PC-9 (cell line): ENCODE data around the gene HSPA1A. TPM values are rescaled to one million over a fixed set of nuclear protein-coding genes. Genes with fewer than 3 reads are reported as not detected.
A peak's percentile ranks its signal among the peaks of the same experiment; 100 is the strongest.
"Not testable (repeated sequence)": the region's sequence is repeated elsewhere in the genome, so short reads cannot be mapped to it uniquely, and the experiment has no call there.

Experiments used
- BruUV-seq: library from RNA; stranded (reverse); fragments of 400-500 nt; replicated peaks from 2 replicates; lab custom pipeline; 2021; lab: Mats Ljungman, UMichigan
- CTCF ChIA-PET: fragments of 300-600 bp; sonication (Branson Sonifier 250); formaldehyde crosslinking; loops from one replicate; lab custom pipeline; 2022; ENCODE audit warnings: antibody characterized with exemption; lab: Charles Lee
- POLR2A ChIA-PET: fragments of 300-600 bp; sonication (Branson Sonifier 250); formaldehyde crosslinking; loops from one replicate; lab custom pipeline; 2022; ENCODE audit warnings: antibody characterized with exemption; ENCODE audit not compliant: unreplicated experiment; lab: Charles Lee
- DNase-seq, 2 experiments: peaks; one replicate each; pipeline versions ENCODE4 v3.0.0 to v3.0.0-alpha.2; 2015 to 2022; ENCODE audit warnings: mixed read lengths in 1 of 2
- H2AFZ ChIP-seq: fragments of 200-600 bp; sonication (generic); 2 replicates; pipeline ENCODE4 v1.8.1; 2017; ENCODE audit warnings: antibody characterized with exemption
- H3F3A ChIP-seq: fragments of 200-600 bp; sonication (generic); 2 replicates; pipeline ENCODE4 v1.8.1; 2017; ENCODE audit warnings: antibody characterized with exemption, mild to moderate bottlenecking, low read depth; ENCODE audit not compliant: insufficient read depth
- H3K27ac ChIP-seq: fragments of 200-600 bp; sonication (generic); 2 replicates; pipeline ENCODE4 v1.6.1; 2016; ENCODE audit warnings: mixed run types
- H3K27me3 ChIP-seq: fragments of 200-600 bp; sonication (generic); 2 replicates; pipeline ENCODE4 v1.6.1; 2016; ENCODE audit warnings: low read depth, mixed run types; ENCODE audit not compliant: insufficient read depth
- H3K36me3 ChIP-seq: fragments of 200-600 bp; sonication (generic); 2 replicates; pipeline ENCODE4 v1.6.1; 2016; ENCODE audit warnings: low read depth, mixed run types
- H3K4me1 ChIP-seq: fragments of 200-600 bp; sonication (generic); replicated peaks from 2 replicates; pipeline ENCODE4 v1.6.1; 2016; ENCODE audit warnings: mixed run types; ENCODE audit not compliant: insufficient read depth
- H3K4me2 ChIP-seq: fragments of 200-600 bp; sonication (generic); 2 replicates; pipeline ENCODE4 v1.6.1; 2017; ENCODE audit warnings: mixed run types
- H3K4me3 ChIP-seq: fragments of 200-600 bp; sonication (generic); 2 replicates; pipeline ENCODE4 v1.6.1; 2016; ENCODE audit warnings: mixed run types
- H3K79me2 ChIP-seq: fragments of 200-600 bp; sonication (generic); 2 replicates; pipeline ENCODE4 v1.6.1; 2017; ENCODE audit warnings: low read depth, mixed run types
- H3K9me2 ChIP-seq: fragments of 200-600 bp; sonication (generic); 2 replicates; pipeline ENCODE4 v1.8.1; 2017; ENCODE audit warnings: mild to moderate bottlenecking; ENCODE audit not compliant: insufficient read depth
- H3K9me3 ChIP-seq: fragments of 200-600 bp; sonication (generic); 2 replicates; pipeline ENCODE4 v1.8.1; 2016; ENCODE audit warnings: low read depth; ENCODE audit not compliant: insufficient read depth
- H4K20me1 ChIP-seq: fragments of 200-600 bp; sonication (generic); 2 replicates; pipeline ENCODE4 v1.8.1; 2017; ENCODE audit not compliant: insufficient read depth
- EZH2 ChIP-seq: fragments of 200-600 bp; sonication (generic); IDR thresholded peaks from 2 replicates; pipeline ENCODE4 v1.8.0; 2017; ENCODE audit warnings: antibody characterized with exemption, low read depth
- intact Hi-C: fragments of 100-400 bp; cut with micrococcal nuclease; formaldehyde crosslinking; loops from one replicate; pipeline ENCODE4 v1.10.0; 2022; ENCODE audit not compliant: unreplicated experiment
- total RNA-seq: library from RNA; stranded (reverse); gene quantifications from 2 replicates; pipeline ENCODE4 v1.2.3, GENCODE V29; 2021
- TF ChIP-seq, protein P1 (sequence below): fragments of 200-600 bp; sonication (generic); conservative IDR thresholded peaks from 2 replicates; pipeline ENCODE4 v1.6.1; 2017; ENCODE audit warnings: mixed run types, antibody characterized with exemption, mild to moderate bottlenecking, moderate library complexity

Gene HSPA1A
- total RNA-seq, 1 experiment from 2014 or later, result 385 TPM

DNA sequence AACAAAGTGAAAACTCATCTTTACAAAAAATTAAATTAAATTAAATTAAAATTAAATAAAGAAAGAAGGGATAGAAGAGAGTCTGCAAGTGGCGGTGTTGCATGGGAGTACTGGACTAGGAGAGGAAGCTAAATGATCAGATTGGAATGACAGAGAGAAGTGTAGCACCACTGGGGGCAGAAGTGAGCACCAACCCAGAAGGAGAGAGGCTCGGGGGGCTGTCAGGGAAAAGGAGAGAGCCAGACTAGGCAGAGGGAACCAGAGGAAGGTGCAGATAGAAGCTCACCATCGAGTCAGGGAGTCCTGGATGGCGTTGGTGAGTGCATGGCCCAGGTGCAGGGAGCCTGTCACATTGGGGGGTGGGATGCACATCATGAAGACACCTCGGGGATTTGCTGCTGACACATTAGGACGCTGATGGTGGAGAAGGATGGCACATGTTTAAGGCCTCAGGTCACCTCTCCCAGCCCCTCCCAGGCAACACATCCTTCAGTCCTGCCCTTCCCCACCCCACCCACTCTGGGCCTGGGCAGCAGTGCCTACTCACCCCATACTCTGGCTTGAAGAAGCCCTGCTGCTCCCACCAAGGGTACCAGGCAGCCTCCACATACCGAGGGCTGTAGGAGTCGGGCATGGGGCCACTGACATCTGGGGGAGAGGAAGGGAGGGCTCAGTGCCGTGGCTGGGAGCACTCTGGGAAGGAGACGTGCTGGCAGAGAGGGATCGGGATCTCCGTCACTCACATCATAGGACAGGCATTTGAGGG lies 23.8 kb upstream of the HSPA1A start:
- DNase-seq, result no peak
- peaks cover 15% of the 10 kb centered on the region for H3K36me3 ChIP-seq
- POLR2A ChIA-PET, result interaction anchor here (0.6 kb wide), 2 partner anchors 14 to 995 kb away, joined by 3 to 6 read pairs; partner anchors contain the start of gene VWA7
- no peaks in the 10 kb centered on the region for H3K27me3 ChIP-seq
- no peaks in the 10 kb centered on the region for H3K9me3 ChIP-seq
- no peak overlapping the region for H3K27ac ChIP-seq
- no peaks in the 10 kb centered on the region; the same call in 1 of the 2 replicates for H4K20me1 ChIP-seq
- TF ChIP-seq, protein P1, sequence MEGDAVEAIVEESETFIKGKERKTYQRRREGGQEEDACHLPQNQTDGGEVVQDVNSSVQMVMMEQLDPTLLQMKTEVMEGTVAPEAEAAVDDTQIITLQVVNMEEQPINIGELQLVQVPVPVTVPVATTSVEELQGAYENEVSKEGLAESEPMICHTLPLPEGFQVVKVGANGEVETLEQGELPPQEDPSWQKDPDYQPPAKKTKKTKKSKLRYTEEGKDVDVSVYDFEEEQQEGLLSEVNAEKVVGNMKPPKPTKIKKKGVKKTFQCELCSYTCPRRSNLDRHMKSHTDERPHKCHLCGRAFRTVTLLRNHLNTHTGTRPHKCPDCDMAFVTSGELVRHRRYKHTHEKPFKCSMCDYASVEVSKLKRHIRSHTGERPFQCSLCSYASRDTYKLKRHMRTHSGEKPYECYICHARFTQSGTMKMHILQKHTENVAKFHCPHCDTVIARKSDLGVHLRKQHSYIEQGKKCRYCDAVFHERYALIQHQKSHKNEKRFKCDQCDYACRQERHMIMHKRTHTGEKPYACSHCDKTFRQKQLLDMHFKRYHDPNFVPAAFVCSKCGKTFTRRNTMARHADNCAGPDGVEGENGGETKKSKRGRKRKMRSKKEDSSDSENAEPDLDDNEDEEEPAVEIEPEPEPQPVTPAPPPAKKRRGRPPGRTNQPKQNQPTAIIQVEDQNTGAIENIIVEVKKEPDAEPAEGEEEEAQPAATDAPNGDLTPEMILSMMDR, result peak; percentile 60; the same call in 1 of the 2 replicates
- TF ChIP-seq EZH2, result no peak
- intact Hi-C loops, result loop anchor here (1.0 to 2.0 kb wide), 3 partner anchors 39 to 71 kb away; partner anchors contain the start of gene NEU1
- CTCF ChIA-PET, result interaction anchor here (0.5 kb wide), 1 partner anchor 9 kb away, joined by 3 read pairs; no protein-coding TSS in a partner anchor
- no peak overlapping the region for H2AFZ ChIP-seq
- H3F3A ChIP-seq, result peaks cover 50% of the 10 kb centered on the region
- H3K4me3 ChIP-seq, result peak overlapping the region; percentile 86; the same call in 1 of the 2 replicates
- H3K4me1 ChIP-seq, result peaks cover 28% of the 10 kb centered on the region
- H3K9me2 ChIP-seq, result no peaks in the 10 kb centered on the region
- peaks cover 52% of the 10 kb centered on the region for H3K79me2 ChIP-seq
- H3K4me2 ChIP-seq, result peak overlapping the region; percentile 96
- BruUV-seq, result no TSS peak

GRCh38 chr6:31792090-31792374 lies 23.3 kb upstream of the HSPA1A start:
- no peaks in the 10 kb centered on the region for H3K9me3 ChIP-seq
- no peaks in the 10 kb centered on the region for H3K27me3 ChIP-seq
- no peaks in the 10 kb centered on the region; the same call in 1 of the 2 replicates for H4K20me1 ChIP-seq
- peaks cover 15% of the 10 kb centered on the region for H3K36me3 ChIP-seq
- ChIA-PET POLR2A (interaction anchor here (0.6 to 0.7 kb wide), 2 partner anchors 45 to 994 kb away, joined by 4 to 6 read pairs; no protein-coding TSS in a partner anchor), CTCF (no interaction called here)
- DNase-seq, result no peak
- H3K4me2 ChIP-seq, result peak overlapping the region; percentile 96
- no peak for TF ChIP-seq EZH2
- TF ChIP-seq, protein P1, result no peak
- peaks cover 56% of the 10 kb centered on the region for H3F3A ChIP-seq
- H3K4me1 ChIP-seq, result peaks cover 28% of the 10 kb centered on the region
- peaks cover 52% of the 10 kb centered on the region for H3K79me2 ChIP-seq
- no peaks in the 10 kb centered on the region for H3K9me2 ChIP-seq
- H3K27ac ChIP-seq, result peak overlapping the region; percentile 78
- no TSS peak for BruUV-seq
- intact Hi-C loops, result loop anchor here (1.0 to 2.0 kb wide), 3 partner anchors 38 to 71 kb away; partner anchors contain the start of gene NEU1
- no peak overlapping the region for H2AFZ ChIP-seq
- H3K4me3 ChIP-seq, result peak overlapping the region; percentile 86

GRCh38 chr6:31792761-31793171 lies 22.6 kb upstream of the HSPA1A start:
- no peaks in the 10 kb centered on the region for H3K9me2 ChIP-seq
- H3K9me3 ChIP-seq, result no peaks in the 10 kb centered on the region
- peak overlapping the region; percentile 86 for H3K4me3 ChIP-seq
- peaks cover 28% of the 10 kb centered on the region for H3K4me1 ChIP-seq
- intact Hi-C loops, result loop anchor here (1.0 to 2.0 kb wide), 3 partner anchors 38 to 70 kb away; partner anchors contain the start of gene NEU1
- TF ChIP-seq EZH2, result no peak
- TF ChIP-seq, protein P1, result no peak
- peak overlapping the region; percentile 96 for H3K4me2 ChIP-seq
- H3K27me3 ChIP-seq, result no peaks in the 10 kb centered on the region
- H3K36me3 ChIP-seq, result peaks cover 15% of the 10 kb centered on the region
- POLR2A ChIA-PET, result interaction anchor here (0.7 kb wide), 1 partner anchor 46 kb away, joined by 4 read pairs; no protein-coding TSS in a partner anchor
- no peaks in the 10 kb centered on the region; the same call in 1 of the 2 replicates for H4K20me1 ChIP-seq
- DNase-seq, result peak; percentile 76 to 94
- H3K27ac ChIP-seq, result peak overlapping the region; percentile 78
- CTCF ChIA-PET, result no interaction called here
- peaks cover 59% of the 10 kb centered on the region for H3F3A ChIP-seq
- BruUV-seq, result no TSS peak
- H2AFZ ChIP-seq, result peak overlapping the region; percentile 58; the same call in 1 of the 2 replicates
- H3K79me2 ChIP-seq, result peaks cover 52% of the 10 kb centered on the region

GRCh38 chr6:31793927-31794245 lies 21.5 kb upstream of the HSPA1A start:
- H3K4me1 ChIP-seq, result peaks cover 28% of the 10 kb centered on the region
- DNase-seq, H4K20me1 ChIP-seq, BruUV-seq, POLR2A ChIA-PET, H2AFZ ChIP-seq, H3K27me3 ChIP-seq, H3K9me2 ChIP-seq, H3K9me3 ChIP-seq: not testable (repeated sequence)
- intact Hi-C loops, result loop anchor here (2.0 kb wide), 3 partner anchors 17 to 69 kb away; partner anchors contain the start of genes NEU1 and VWA7
- H3K27ac ChIP-seq, result peak overlapping the region; percentile 78
- peak overlapping the region; percentile 86 for H3K4me3 ChIP-seq
- H3K4me2 ChIP-seq, result peak overlapping the region; percentile 96
- peaks cover 14% of the 10 kb centered on the region for H3K36me3 ChIP-seq
- peaks cover 52% of the 10 kb centered on the region for H3K79me2 ChIP-seq
- H3F3A ChIP-seq, result peaks cover 66% of the 10 kb centered on the region
- CTCF ChIA-PET, result interaction anchor here (0.7 kb wide), 1 partner anchor 111 kb away, joined by 7 read pairs; no protein-coding TSS in a partner anchor
